Measurements from ENCODE around the gene TRAPPC4.
"Not testable (repeated sequence)": the region's sequence is repeated elsewhere in the genome, so short reads cannot be mapped to it uniquely, and the experiment has no call there.

The TRAPPC4 gene

DNA sequence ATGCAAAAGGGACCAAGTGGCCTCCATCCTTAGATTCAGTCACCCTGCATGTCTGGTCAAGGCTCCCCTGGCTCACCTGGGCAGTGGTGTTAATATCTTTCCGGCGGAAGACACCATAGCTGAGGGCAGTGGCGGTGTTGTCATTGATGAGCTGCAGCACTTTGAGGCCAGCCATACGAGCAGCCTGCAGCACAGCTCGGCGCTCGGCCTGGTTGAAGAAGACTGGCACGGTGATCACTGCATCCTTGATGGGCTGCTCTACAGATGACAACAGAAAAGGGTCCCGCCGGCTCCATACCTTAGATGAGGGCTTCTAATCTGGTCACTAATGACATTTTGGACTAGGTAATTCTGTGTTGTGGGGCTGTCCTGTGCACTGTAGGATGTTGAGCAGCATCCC lies 35.9 kb downstream of the TRAPPC4 start:
- no peak overlapping the region for H3K4me3 ChIP-seq (ENCODE audit: low read depth, low read length)
- TF ChIP-seq, protein P1, sequence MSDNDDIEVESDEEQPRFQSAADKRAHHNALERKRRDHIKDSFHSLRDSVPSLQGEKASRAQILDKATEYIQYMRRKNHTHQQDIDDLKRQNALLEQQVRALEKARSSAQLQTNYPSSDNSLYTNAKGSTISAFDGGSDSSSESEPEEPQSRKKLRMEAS (IDR thresholded peaks at IDR 0.05; ENCODE audit: low read depth, low read length), result no peak
- no peak for TF ChIP-seq MYC (IDR thresholded peaks at IDR 0.05; ENCODE audit: low read depth, low read length)
- TF ChIP-seq, protein P2, sequence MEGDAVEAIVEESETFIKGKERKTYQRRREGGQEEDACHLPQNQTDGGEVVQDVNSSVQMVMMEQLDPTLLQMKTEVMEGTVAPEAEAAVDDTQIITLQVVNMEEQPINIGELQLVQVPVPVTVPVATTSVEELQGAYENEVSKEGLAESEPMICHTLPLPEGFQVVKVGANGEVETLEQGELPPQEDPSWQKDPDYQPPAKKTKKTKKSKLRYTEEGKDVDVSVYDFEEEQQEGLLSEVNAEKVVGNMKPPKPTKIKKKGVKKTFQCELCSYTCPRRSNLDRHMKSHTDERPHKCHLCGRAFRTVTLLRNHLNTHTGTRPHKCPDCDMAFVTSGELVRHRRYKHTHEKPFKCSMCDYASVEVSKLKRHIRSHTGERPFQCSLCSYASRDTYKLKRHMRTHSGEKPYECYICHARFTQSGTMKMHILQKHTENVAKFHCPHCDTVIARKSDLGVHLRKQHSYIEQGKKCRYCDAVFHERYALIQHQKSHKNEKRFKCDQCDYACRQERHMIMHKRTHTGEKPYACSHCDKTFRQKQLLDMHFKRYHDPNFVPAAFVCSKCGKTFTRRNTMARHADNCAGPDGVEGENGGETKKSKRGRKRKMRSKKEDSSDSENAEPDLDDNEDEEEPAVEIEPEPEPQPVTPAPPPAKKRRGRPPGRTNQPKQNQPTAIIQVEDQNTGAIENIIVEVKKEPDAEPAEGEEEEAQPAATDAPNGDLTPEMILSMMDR (IDR thresholded peaks at IDR 0.05; ENCODE audit: low read depth, low read length), result no peak
- TF ChIP-seq POLR2A (IDR thresholded peaks at IDR 0.05; ENCODE audit: extremely low read depth, insufficient read length), result no peak
- no peak for DNase-seq (ENCODE audit: low read depth)

DNA sequence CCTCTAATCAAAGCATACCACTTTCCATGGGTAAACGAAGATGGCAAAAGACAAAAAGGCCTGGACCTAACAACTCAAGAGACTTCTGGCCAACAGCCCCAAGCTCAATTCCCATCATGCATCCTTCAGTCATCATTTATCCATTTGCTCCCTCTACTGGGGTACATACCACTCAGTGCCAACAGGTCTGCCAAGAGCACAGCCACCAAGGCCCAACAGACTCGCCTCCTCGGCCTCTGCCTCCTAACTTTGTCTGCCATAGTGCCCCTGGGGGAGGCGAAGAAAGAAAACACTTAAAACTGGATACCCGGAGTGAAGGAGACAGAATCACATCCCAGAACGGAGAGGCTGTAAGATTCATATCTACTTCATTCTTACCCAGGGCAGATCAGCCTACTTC lies 37.3 kb downstream of the TRAPPC4 start:
- peak overlapping the region; percentile 86 for H3K4me3 ChIP-seq (ENCODE audit: low read depth, low read length)
- DNase-seq (ENCODE audit: low read depth), result peak; percentile 59
- TF ChIP-seq, protein P2 (IDR thresholded peaks at IDR 0.05; ENCODE audit: low read depth, low read length), result peak; percentile 18
- no peak for TF ChIP-seq POLR2A (IDR thresholded peaks at IDR 0.05; ENCODE audit: extremely low read depth, insufficient read length)

DNA sequence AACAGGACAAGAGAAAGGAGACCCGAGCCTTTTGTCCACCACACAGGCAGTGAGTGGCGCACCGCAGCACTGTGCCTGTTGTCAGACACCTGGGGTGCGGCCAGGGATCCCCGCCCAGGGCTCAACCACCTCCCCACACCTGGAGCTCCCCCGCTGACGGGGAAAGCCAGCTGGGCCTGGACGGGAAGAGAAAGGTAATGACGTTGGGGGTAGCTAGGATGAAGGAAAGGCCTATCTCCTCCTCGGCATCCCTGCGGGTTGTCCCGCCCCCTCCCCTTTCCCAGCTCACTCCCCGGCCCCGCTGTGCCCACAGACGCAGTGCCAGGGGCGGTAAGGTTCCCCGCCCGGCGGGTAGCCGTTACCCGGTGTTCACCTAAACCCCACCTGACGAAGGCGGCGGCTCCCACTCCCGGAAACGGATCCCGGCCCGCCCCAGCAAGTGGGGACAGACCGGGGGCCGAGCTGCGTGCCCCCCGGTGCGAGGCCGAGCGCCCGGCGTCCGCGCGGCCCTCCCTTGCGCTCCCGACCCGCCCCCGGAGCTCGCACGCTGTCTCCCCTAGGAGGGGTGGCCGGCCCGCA lies 37.9 kb downstream of the TRAPPC4 start:
- TF ChIP-seq MYC (IDR thresholded peaks at IDR 0.05; ENCODE audit: low read depth, low read length) (no peak), POLR2A (IDR thresholded peaks at IDR 0.05; ENCODE audit: extremely low read depth, insufficient read length) (no peak)
- TF ChIP-seq, protein P1 (IDR thresholded peaks at IDR 0.05; ENCODE audit: low read depth, low read length), result no peak
- TF ChIP-seq, protein P2 (IDR thresholded peaks at IDR 0.05; ENCODE audit: low read depth, low read length), result no peak
- H3K4me3 ChIP-seq (ENCODE audit: low read depth, low read length), result peak overlapping the region; percentile 86
- DNase-seq (ENCODE audit: low read depth), result peak; percentile 33

DNA sequence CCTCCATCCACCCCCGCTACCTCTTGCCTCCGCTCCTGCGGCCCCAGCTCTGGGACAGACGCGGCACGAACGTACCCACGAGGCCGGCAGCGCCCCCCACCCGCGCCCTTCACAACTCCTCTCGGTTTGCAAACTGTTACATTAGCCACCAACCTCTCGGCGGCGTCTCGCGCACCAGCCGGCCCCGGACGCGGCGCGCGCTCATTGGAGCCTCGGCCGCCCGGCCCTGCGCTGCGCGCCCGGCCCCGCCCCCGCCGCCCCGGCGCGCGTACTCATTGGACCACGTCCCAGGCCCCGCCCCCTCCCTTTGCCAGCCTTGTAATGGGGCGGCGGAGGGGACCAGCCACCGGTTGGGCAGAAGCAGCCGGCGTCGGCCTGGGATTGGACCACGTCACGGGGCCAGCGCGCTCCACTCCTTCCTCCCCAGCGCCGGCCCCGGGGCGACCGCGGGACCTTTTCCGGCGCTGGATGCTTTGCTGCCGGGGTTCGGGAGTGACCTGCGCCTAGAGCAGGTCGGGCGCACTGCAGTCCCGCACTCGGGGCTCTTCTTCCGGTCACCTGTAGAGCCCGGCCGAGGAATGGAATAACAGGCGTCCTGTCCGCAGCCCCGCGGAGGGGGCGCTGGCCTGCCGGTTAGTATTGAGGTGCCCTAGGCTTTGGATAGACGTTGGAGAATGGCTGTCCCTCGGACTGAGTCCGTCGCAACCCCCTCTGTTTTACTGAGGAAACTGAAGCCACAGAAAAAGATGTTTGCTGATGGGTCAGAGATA lies 38.6 kb downstream of the TRAPPC4 start, which contains the start of gene HYOU1:
HYOU1 (minus strand) TSS at position 206 of the 770 bp plus-strand sequence. CDS start 1,045 bp downstream, outside the sequence.
- peak within 1 kb of the TSS; percentile 86 for H3K4me3 ChIP-seq (ENCODE audit: low read depth, low read length)
- peak; percentile 99 for DNase-seq (ENCODE audit: low read depth)
- TF ChIP-seq, protein P2 (IDR thresholded peaks at IDR 0.05; ENCODE audit: low read depth, low read length), result peak; percentile 19
- TF ChIP-seq POLR2A (IDR thresholded peaks at IDR 0.05; ENCODE audit: extremely low read depth, insufficient read length) (no peak), MYC (IDR thresholded peaks at IDR 0.05; ENCODE audit: low read depth, low read length) (peak; percentile 91)
- TF ChIP-seq, protein P1 (IDR thresholded peaks at IDR 0.05; ENCODE audit: low read depth, low read length), result peak; percentile 78

DNA sequence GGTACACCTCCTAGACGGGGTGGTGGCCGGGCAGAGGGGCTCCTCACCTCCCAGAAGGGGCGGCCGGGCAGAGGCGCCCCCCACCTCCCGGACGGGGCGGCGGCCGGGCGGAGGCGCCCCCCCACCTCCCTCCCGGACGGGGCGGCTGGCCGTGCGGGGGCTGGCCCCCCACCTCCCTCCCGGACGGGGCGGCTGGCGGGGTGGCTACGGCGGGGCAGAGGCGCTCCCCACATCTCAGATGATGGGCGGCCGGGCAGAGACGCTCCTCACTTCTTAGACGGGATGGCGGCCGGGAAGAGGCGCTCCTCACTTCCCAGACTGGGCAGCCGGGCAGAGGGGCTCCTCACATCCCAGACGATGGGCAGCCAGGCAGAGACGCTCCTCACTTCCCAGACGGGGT lies 40.6 kb downstream of the TRAPPC4 start:
- H3K4me3 ChIP-seq (ENCODE audit: low read depth, low read length); DNase-seq (ENCODE audit: low read depth): not testable (repeated sequence)

DNA sequence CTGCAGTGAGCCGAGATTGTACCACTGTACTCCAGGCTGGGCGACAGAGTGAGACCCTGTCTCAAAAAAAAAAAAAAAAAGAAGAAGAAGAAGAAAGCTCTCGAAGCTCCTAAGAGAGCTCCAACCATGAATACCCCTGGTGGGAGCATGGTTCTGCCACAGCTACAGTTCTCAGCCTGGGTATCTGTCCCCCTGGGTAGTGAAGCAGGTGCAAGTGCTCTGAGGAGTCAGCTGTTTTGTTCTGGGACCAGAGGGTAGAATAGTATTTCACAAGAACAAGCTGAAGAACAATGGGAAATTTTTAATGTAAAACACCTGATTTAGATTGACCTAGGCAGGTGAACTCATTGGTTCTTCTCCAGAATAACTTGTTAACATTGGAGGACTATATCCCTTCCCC lies 42.7 kb downstream of the TRAPPC4 start:
- TF ChIP-seq, protein P1 (IDR thresholded peaks at IDR 0.05; ENCODE audit: low read depth, low read length), result no peak
- TF ChIP-seq MYC (IDR thresholded peaks at IDR 0.05; ENCODE audit: low read depth, low read length), result no peak
- TF ChIP-seq, protein P2 (IDR thresholded peaks at IDR 0.05; ENCODE audit: low read depth, low read length), result no peak
- TF ChIP-seq POLR2A (IDR thresholded peaks at IDR 0.05; ENCODE audit: extremely low read depth, insufficient read length), result no peak
- H3K4me3 ChIP-seq (ENCODE audit: low read depth, low read length), result no peak overlapping the region
- no peak for DNase-seq (ENCODE audit: low read depth)
